Measurements from ENCODE around the gene ARHGAP32.
"Not testable (repeated sequence)": the region's sequence is repeated elsewhere in the genome, so short reads cannot be mapped to it uniquely, and the experiment has no call there.

ARHGAP32 gene

DNA sequence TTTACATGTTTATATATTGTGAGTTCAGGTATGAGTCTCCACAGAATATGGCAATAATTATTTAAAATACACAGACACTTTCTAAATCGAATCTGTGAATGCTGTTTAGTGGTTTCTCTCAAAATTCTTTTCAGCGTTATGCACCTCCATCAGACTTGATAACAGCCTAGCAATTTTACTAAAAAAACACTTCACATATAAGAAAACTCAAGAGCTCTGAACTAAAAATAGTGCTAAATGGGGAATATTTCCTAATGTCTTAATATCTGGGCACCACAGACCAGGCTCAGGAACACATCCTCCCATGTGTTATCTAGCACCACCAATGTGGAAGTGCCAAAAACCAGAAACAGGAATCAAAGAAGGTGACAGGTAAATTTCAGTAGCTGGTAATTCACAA is 47.9 kb downstream of the ARHGAP32 start:
- TF ChIP-seq, protein P1, sequence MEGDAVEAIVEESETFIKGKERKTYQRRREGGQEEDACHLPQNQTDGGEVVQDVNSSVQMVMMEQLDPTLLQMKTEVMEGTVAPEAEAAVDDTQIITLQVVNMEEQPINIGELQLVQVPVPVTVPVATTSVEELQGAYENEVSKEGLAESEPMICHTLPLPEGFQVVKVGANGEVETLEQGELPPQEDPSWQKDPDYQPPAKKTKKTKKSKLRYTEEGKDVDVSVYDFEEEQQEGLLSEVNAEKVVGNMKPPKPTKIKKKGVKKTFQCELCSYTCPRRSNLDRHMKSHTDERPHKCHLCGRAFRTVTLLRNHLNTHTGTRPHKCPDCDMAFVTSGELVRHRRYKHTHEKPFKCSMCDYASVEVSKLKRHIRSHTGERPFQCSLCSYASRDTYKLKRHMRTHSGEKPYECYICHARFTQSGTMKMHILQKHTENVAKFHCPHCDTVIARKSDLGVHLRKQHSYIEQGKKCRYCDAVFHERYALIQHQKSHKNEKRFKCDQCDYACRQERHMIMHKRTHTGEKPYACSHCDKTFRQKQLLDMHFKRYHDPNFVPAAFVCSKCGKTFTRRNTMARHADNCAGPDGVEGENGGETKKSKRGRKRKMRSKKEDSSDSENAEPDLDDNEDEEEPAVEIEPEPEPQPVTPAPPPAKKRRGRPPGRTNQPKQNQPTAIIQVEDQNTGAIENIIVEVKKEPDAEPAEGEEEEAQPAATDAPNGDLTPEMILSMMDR (IDR thresholded peaks at IDR 0.05; ENCODE audit: low read depth, low read length) = no peak
- H3K27me3 ChIP-seq (ENCODE audit: insufficient read depth, low read depth, severe bottlenecking) = no peaks in the 10 kb centered on the region
- H3K4me3 ChIP-seq (ENCODE audit: low read depth, low read length) = no peak overlapping the region
- H3K27ac ChIP-seq = no peak overlapping the region
- no peak for DNase-seq
- H3K9me3 ChIP-seq (ENCODE audit: severe bottlenecking) = no peaks in the 10 kb centered on the region
- H3K36me3 ChIP-seq = no peaks in the 10 kb centered on the region

DNA sequence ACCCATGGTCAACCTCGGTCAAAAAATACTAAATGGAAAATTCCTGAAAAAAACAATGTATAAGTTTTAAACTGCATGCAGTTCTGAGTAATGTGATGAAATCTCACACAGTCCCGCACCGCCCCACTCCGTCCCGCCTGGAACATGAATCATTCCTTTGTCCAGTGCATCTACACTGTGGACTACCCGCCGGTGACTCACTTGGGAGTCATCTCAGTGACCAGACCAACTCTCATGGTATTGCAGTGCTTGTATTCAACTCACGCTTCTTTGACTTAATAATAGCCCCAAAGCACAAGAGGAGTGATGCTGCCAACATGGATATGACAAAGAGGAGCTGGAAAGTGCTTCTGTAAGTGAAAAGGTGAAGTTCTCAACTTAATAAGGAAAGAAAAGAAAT is 48.8 kb downstream of the ARHGAP32 start:
- Histone ChIP-seq H3K4me3 (ENCODE audit: low read depth, low read length) (no peak overlapping the region), H3K27me3 (ENCODE audit: insufficient read depth, low read depth, severe bottlenecking) (no peaks in the 10 kb centered on the region), H3K9me3 (ENCODE audit: severe bottlenecking) (no peaks in the 10 kb centered on the region), H3K36me3 (no peaks in the 10 kb centered on the region), H3K27ac (no peak overlapping the region)
- TF ChIP-seq, protein P1 (IDR thresholded peaks at IDR 0.05; ENCODE audit: low read depth, low read length) = no peak
- no peak for DNase-seq

DNA sequence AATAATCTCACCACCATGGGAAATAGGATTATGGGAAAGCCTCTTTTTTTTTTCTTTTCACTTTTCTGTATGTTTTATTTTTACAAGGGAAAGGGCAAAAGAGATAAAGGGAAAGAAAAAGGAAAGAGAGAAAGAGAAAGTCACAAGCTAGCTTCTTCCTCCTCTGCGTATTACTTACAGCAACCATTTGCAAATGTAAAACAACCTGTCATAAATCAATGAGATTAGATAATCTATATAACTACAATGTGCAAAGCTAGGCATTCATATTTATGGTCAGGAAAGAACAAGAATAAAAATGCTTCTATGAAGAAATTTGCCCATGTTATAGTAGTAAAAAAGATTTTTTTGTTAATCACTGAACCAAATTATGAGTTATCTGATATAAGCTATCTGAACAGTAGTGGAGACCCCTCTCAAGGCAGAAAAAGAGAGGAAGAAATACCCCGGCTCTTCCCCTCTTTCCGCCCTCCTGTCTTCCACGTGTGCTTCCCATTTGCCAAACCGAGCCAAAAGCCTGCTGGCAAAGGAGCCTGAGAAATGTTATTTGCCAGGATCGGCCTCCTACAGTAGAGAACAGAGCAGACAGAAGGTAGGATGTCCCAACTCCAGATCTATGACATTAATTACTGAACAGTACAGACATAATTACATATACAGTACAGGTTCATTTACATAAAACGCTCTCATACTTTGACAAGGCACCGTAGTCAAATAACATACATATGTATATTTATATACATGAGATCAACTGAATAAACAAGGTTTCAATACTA is 50.2 kb downstream of the ARHGAP32 start:
- TF ChIP-seq, protein P1 (IDR thresholded peaks at IDR 0.05; ENCODE audit: low read depth, low read length) = no peak
- Histone ChIP-seq H3K4me3 (ENCODE audit: low read depth, low read length) (no peak overlapping the region), H3K27me3 (ENCODE audit: insufficient read depth, low read depth, severe bottlenecking) (no peaks in the 10 kb centered on the region), H3K9me3 (ENCODE audit: severe bottlenecking) (no peaks in the 10 kb centered on the region), H3K36me3 (no peaks in the 10 kb centered on the region), H3K27ac (no peak overlapping the region)
- DNase-seq = no peak

DNA sequence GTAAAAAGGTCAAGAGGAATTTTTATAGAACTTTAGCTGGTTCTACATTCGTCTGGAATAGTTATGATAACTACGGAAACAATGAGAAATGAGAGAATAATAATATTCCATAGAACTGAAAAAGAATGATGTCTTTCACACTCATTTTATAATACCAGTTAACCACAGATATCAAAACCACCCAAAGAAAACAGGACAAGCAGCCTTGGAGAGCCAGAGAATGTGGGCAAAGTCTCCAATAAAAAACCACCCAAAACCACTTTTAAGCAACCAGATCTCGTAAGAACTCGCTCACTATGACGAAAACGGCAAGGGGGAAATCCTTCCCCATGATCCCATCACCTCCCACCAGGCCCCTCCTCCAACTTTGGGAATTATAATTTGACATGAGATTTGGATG is 60.8 kb downstream of the ARHGAP32 start:
- no peak for DNase-seq
- TF ChIP-seq, protein P1 (IDR thresholded peaks at IDR 0.05; ENCODE audit: low read depth, low read length) = no peak
- H3K27ac ChIP-seq = no peak overlapping the region

DNA sequence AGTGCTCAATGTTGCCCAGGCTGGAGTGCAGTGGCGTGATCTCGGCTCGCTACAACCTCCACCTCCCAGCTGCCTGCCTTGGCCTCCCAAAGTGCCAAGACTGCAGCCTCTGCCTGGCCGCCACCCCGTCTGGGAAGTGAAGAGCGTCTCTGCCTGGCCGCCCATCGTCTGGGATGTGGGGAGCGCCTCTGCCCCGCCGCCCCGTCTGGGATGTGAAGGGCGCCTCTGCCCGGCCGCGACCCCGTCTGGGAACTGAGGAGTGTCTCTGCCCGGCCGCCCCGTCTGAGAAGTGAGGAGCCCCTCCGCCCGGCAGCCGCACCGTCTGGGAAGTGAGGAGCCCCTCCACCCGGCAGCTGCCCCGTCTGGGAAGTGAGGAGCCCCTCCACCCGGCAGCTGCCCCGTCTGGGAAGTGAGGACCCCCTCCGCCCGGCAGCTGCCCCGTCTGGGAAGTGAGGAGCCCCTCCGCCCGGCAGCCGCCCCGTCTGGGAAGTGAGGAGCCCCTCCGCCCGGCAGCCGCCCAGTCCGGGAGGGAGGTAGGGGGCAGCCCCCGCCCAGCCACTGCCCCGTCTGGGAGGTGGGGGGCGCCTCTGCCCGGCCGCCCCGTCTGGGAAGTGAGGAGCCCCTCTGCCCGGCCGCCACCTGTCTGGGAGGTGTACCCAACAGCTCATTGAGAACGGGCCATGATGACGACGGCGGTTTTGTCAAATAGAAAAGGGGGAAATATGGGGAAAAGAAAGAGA is 63.1 kb downstream of the ARHGAP32 start:
- not testable (repeated sequence) for H3K27me3 ChIP-seq (ENCODE audit: insufficient read depth, low read depth, severe bottlenecking); H3K9me3 ChIP-seq (ENCODE audit: severe bottlenecking); H3K4me3 ChIP-seq (ENCODE audit: low read depth, low read length); H3K36me3 ChIP-seq; DNase-seq; H3K27ac ChIP-seq

More for the DNA sequence above, 60.8 kb downstream of the ARHGAP32 start:
- H3K9me3 ChIP-seq (ENCODE audit: severe bottlenecking) = no peaks in the 10 kb centered on the region
- no peaks in the 10 kb centered on the region for H3K27me3 ChIP-seq (ENCODE audit: insufficient read depth, low read depth, severe bottlenecking)
- H3K36me3 ChIP-seq = no peaks in the 10 kb centered on the region
- H3K4me3 ChIP-seq (ENCODE audit: low read depth, low read length) = no peak overlapping the region

DNA sequence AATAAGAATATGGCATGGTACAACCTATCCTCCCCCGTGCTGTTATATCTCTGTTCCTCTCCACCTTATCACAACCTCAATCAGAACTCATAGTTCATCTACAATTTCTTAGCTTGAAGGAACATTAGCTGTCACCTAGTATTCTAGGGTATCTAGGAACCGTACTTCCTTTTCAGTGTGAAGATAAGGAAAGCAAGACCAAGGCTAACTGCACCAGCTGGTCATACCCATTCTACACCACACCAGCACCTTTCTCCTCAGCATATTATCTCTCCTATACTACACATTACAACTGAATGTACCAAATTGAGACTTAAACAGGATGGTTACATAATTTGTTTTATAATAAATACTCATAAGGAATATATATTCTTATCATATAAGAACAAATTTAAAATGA is 73.1 kb downstream of the ARHGAP32 start:
- TF ChIP-seq, protein P1 (IDR thresholded peaks at IDR 0.05; ENCODE audit: low read depth, low read length) = no peak
- H3K36me3 ChIP-seq = no peaks in the 10 kb centered on the region; the same call in 1 of the 2 replicates
- no peak for DNase-seq
- no peak overlapping the region for H3K4me3 ChIP-seq (ENCODE audit: low read depth, low read length)
- no peaks in the 10 kb centered on the region for H3K9me3 ChIP-seq (ENCODE audit: severe bottlenecking)
- H3K27me3 ChIP-seq (ENCODE audit: insufficient read depth, low read depth, severe bottlenecking) = no peaks in the 10 kb centered on the region
- no peak overlapping the region for H3K27ac ChIP-seq

Data from WERI-Rb-1 (cell line).